ENCODE data around the gene WDR54.

The WDR54 gene

DNA sequence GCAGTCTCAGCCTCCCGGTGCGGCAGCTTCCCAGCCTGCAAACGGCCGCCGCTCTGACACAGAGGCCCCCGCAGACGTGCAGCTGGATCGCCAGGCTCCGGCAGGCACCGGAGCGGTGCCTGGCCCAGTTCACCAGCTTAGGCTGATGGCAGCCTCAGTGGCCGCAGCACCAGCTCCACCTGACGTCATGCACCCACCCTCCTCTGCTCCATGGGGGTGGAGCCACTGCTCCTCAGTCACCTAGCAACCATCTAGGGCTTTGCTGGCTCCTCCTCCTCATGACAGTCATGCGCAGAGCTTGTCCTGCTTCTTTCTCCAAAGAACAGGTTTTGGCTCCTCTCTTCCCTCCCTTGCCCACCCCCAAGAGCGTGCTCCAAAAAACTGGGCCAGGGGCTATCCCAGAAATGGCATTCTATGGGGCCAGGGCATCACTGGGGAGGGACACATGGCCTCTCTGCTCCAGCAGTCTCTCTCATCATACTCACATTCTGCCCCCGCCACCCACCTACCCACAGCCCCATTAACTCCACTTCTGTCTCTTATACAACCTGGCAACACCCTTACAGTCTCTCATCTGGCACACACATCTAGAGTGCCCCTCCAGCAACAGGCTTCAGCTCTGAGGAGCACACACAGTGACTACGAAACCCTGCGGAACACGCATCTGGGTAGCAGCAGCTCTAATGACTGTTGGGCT is 46.9 kb upstream of the WDR54 start (continued):
- TF ChIP-seq ZNF174 (tag by site-specific recombination; IDR thresholded peaks at IDR 0.05) (no peak), ZNF830 (tag by site-specific recombination; IDR thresholded peaks at IDR 0.05; ENCODE audit: low read depth) (no peak), GLI2 (tag by site-specific recombination; IDR thresholded peaks at IDR 0.05; ENCODE audit: borderline replicate concordance, low read depth) (no peak), ZNF571 (tag by site-specific recombination; IDR thresholded peaks at IDR 0.05) (no peak), EGR2 (tag by site-specific recombination; IDR thresholded peaks at IDR 0.05; ENCODE audit: low read depth) (peak; percentile 34; the same call in 1 of the 2 replicates), ZNF23 (tag by site-specific recombination; IDR thresholded peaks at IDR 0.05; ENCODE audit: borderline replicate concordance) (no peak), ZNF248 (tag by site-specific recombination; IDR thresholded peaks at IDR 0.05) (no peak), ZNF140 (tag by site-specific recombination; IDR thresholded peaks at IDR 0.05) (no peak), ZNF701 (tag by site-specific recombination; IDR thresholded peaks at IDR 0.05) (no peak), ZBTB17 (tag by site-specific recombination; IDR thresholded peaks at IDR 0.05) (no peak), ZNF560 (tag by site-specific recombination; IDR thresholded peaks at IDR 0.05; ENCODE audit: borderline replicate concordance) (no peak), OVOL3 (tag by site-specific recombination; IDR thresholded peaks at IDR 0.05) (no peak), ZNF223 (tag by site-specific recombination; IDR thresholded peaks at IDR 0.05) (no peak), SALL2 (tag by site-specific recombination; IDR thresholded peaks at IDR 0.05; ENCODE audit: borderline replicate concordance) (no peak), ZNF600 (tag by site-specific recombination; IDR thresholded peaks at IDR 0.05) (0 out of 2 replicates have a peak, but pooled peaks have one; percentile 18), ZNF548 (tag by site-specific recombination; IDR thresholded peaks at IDR 0.05) (no peak), ZFHX2 (tag by site-specific recombination; conservative IDR thresholded peaks at IDR 0.05) (peak; percentile 74), ZNF629 (tag by site-specific recombination; IDR thresholded peaks at IDR 0.05) (peak; percentile 59), ZNF354C (tag by site-specific recombination; IDR thresholded peaks at IDR 0.05; ENCODE audit: borderline replicate concordance, low read depth) (no peak), KLF10 (tag by site-specific recombination; IDR thresholded peaks at IDR 0.05) (no peak), GLIS2 (tag by site-specific recombination; IDR thresholded peaks at IDR 0.05) (no peak), ZNF785 (tag by site-specific recombination; IDR thresholded peaks at IDR 0.05) (no peak), ZNF311 (tag by site-specific recombination; IDR thresholded peaks at IDR 0.05; ENCODE audit: borderline replicate concordance) (no peak), ZNF114 (tag by site-specific recombination; IDR thresholded peaks at IDR 0.05) (no peak), ZNF341 (tag by site-specific recombination; IDR thresholded peaks at IDR 0.05; ENCODE audit: low read depth) (no peak)
- TF ChIP-seq, protein P1, sequence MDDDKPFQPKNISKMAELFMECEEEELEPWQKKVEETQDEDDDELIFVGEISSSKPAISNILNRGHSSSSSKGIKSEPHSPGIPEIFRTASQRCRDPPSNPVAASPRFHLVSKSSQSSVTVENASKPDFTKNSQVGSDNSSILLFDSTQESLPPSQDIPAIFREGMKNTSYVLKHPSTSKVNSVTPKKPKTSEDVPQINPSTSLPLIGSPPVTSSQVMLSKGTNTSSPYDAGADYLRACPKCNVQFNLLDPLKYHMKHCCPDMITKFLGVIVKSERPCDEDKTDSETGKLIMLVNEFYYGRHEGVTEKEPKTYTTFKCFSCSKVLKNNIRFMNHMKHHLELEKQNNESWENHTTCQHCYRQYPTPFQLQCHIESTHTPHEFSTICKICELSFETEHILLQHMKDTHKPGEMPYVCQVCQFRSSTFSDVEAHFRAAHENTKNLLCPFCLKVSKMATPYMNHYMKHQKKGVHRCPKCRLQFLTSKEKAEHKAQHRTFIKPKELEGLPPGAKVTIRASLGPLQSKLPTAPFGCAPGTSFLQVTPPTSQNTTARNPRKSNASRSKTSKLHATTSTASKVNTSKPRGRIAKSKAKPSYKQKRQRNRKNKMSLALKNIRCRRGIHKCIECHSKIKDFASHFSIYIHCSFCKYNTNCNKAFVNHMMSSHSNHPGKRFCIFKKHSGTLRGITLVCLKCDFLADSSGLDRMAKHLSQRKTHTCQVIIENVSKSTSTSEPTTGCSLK (tag by site-specific recombination; IDR thresholded peaks at IDR 0.05): no peak
- TF ChIP-seq, protein P2, sequence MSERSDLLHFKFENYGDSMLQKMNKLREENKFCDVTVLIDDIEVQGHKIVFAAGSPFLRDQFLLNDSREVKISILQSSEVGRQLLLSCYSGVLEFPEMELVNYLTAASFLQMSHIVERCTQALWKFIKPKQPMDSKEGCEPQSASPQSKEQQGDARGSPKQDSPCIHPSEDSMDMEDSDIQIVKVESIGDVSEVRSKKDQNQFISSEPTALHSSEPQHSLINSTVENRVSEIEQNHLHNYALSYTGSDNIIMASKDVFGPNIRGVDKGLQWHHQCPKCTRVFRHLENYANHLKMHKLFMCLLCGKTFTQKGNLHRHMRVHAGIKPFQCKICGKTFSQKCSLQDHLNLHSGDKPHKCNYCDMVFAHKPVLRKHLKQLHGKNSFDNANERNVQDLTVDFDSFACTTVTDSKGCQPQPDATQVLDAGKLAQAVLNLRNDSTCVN (tag by site-specific recombination; optimal IDR thresholded peaks at IDR 0.05): no peak
- TF ChIP-seq, protein P3, sequence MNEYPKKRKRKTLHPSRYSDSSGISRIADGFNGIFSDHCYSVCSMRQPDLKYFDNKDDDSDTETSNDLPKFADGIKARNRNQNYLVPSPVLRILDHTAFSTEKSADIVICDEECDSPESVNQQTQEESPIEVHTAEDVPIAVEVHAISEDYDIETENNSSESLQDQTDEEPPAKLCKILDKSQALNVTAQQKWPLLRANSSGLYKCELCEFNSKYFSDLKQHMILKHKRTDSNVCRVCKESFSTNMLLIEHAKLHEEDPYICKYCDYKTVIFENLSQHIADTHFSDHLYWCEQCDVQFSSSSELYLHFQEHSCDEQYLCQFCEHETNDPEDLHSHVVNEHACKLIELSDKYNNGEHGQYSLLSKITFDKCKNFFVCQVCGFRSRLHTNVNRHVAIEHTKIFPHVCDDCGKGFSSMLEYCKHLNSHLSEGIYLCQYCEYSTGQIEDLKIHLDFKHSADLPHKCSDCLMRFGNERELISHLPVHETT (tag by site-specific recombination; IDR thresholded peaks at IDR 0.05): no peak
- TF ChIP-seq, protein P4, sequence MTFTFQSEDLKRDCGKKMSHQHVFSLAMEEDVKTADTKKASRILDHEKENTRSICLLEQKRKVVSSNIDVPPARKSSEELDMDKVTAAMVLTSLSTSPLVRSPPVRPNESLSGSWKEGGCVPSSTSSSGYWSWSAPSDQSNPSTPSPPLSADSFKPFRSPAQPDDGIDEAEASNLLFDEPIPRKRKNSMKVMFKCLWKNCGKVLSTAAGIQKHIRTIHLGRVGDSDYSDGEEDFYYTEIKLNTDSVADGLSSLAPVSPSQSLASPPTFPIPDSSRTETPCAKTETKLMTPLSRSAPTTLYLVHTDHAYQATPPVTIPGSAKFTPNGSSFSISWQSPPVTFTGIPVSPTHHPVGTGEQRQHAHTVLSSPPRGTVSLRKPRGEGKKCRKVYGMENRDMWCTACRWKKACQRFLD (tag by site-specific recombination; IDR thresholded peaks at IDR 0.05): no peak
- TF ChIP-seq, protein P5, sequence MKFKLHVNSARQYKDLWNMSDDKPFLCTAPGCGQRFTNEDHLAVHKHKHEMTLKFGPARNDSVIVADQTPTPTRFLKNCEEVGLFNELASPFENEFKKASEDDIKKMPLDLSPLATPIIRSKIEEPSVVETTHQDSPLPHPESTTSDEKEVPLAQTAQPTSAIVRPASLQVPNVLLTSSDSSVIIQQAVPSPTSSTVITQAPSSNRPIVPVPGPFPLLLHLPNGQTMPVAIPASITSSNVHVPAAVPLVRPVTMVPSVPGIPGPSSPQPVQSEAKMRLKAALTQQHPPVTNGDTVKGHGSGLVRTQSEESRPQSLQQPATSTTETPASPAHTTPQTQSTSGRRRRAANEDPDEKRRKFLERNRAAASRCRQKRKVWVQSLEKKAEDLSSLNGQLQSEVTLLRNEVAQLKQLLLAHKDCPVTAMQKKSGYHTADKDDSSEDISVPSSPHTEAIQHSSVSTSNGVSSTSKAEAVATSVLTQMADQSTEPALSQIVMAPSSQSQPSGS (tag by site-specific recombination; IDR thresholded peaks at IDR 0.05; ENCODE audit: low read depth): peak; percentile 92
- TF ChIP-seq, protein P6, sequence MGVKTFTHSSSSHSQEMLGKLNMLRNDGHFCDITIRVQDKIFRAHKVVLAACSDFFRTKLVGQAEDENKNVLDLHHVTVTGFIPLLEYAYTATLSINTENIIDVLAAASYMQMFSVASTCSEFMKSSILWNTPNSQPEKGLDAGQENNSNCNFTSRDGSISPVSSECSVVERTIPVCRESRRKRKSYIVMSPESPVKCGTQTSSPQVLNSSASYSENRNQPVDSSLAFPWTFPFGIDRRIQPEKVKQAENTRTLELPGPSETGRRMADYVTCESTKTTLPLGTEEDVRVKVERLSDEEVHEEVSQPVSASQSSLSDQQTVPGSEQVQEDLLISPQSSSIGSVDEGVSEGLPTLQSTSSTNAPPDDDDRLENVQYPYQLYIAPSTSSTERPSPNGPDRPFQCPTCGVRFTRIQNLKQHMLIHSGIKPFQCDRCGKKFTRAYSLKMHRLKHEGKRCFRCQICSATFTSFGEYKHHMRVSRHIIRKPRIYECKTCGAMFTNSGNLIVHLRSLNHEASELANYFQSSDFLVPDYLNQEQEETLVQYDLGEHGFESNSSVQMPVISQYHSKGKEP (tag by site-specific recombination; IDR thresholded peaks at IDR 0.05): no peak
